Stimulated activated CD8-positive, alpha-beta memory T cell treated with anti-CD3 and anti-CD28 coated beads, Interleukin-2, amount 100 ng/mL, for 48 hours (primary cell): ENCODE results near the gene NR5A1.

Experiments used
- DNase-seq, 2 donors: peaks; one replicate each; pipeline ENCODE4 v3.0.0-alpha.2; 2020; ENCODE audit warnings: low read depth in 2 of 2

Gene NR5A1

GRCh38 chr9:124440786-124441185, 66.4 kb downstream of the NR5A1 start:
- DNase-seq = no peak

- DNase-seq = no peak
Measured at GRCh38 chr9:124439686-124440243, 67.4 kb downstream of the NR5A1 start.

GRCh38 chr9:124439086-124439485, 68.1 kb downstream of the NR5A1 start:
- no peak for DNase-seq

- no peak for DNase-seq
Measured at GRCh38 chr9:124438091-124438490, 69.1 kb downstream of the NR5A1 start.

GRCh38 chr9:124437086-124437485, 70.1 kb downstream of the NR5A1 start:
- DNase-seq = no peak

GRCh38 chr9:124436320-124436719, 70.9 kb downstream of the NR5A1 start:
- no peak for DNase-seq
